ENCODE results near the gene NEK2.
"Not testable (repeated sequence)": the region's sequence is repeated elsewhere in the genome, so short reads cannot be mapped to it uniquely, and the experiment has no call there.

The NEK2 gene

GRCh38 chr1:211650904-211651303 is 24.5 kb downstream of the NEK2 start:
- no peak for DNase-seq

- DNase-seq: peak in 4 of 56 donors; percentile 9 to 18 (median 14)
Measured at GRCh38 chr1:211648980-211649934, 26.2 kb downstream of the NEK2 start.

- DNase-seq: no peak
Measured at GRCh38 chr1:211648336-211648735, 27.1 kb downstream of the NEK2 start.

- DNase-seq: no peak
Measured at GRCh38 chr1:211647711-211648121, 27.7 kb downstream of the NEK2 start.

GRCh38 chr1:211646566-211646965 is 28.9 kb downstream of the NEK2 start:
- no peak for DNase-seq

DNA sequence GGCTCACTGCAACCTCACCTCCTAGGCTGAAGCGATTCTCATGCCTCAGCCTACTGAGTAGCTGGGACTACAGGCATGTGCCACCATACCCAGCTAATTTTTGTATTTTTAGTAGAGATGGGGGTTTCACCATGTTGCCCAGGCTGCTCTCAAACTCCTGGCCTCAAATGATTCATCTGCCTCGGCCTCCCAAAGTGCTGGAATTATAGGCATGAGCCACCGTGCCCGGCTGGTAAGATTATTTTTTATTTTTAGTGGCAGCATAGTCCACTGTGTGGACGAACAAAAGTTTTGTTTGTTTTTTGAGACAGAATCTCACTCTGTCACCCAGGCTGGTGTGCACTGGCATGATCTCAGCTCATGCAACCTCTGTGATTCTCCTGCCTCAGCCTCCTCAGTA is 29.8 kb downstream of the NEK2 start:
- DNase-seq: not testable (repeated sequence)

- no peak for DNase-seq
Measured at GRCh38 chr1:211644653-211645052, 30.8 kb downstream of the NEK2 start.

- DNase-seq: peak in 14 of 56 donors; percentile 8 to 54 (median 19)
Measured at GRCh38 chr1:211643324-211644212, 31.9 kb downstream of the NEK2 start.

- DNase-seq: no peak
Measured at GRCh38 chr1:211642870-211643269, 32.6 kb downstream of the NEK2 start.

- DNase-seq: no peak
Measured at GRCh38 chr1:211641942-211642341, 33.5 kb downstream of the NEK2 start.

- DNase-seq: no peak
Measured at GRCh38 chr1:211641044-211641800, 34.2 kb downstream of the NEK2 start.

GRCh38 chr1:211640301-211640630 is 35.2 kb downstream of the NEK2 start:
- DNase-seq: no peak

DNA sequence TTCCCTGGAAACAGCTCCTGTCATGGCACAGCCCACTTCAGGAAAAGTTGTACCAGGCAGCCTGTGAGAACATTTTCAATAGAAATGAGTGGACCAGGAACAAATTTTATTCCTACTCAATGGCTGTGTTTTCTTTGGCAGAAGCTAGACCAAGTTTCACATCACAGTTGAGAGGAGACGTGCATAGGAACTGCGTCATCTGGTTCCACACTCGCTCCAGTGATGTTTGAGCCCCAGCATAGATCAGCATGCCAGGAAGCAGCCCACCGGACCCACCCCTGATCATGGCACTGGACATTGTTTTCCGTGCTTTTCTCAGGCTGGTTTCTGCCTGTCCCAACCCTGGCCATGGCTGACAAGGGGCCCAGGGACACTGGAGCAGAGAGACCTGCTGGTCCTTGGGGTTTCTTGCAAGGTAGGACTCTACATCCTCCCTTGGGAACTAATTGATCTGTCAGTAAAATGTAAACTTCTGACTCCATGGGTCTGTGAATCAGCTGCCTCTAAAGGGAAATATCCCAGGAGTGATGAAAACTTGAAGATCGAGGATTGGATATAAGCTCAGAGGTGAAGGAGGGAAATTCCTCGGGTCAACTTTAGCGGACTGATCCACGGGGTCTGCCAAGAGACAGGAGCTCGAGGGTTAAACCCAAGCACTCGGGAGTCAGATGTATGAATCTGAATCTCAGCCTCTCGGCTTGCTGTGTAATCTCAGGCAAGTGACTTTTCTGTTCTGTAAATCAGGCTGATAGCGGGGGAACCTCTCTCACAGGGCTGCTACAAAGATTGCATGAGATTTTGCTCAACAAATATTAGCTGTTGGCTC is 35.7 kb downstream of the NEK2 start:
- no peak for DNase-seq

GRCh38 chr1:211638689-211639101 is 36.7 kb downstream of the NEK2 start:
- DNase-seq: no peak

- no peak for DNase-seq
Measured at GRCh38 chr1:211638246-211638645, 37.2 kb downstream of the NEK2 start.

- no peak for DNase-seq
Measured at GRCh38 chr1:211637066-211637465, 38.4 kb downstream of the NEK2 start.

DNA sequence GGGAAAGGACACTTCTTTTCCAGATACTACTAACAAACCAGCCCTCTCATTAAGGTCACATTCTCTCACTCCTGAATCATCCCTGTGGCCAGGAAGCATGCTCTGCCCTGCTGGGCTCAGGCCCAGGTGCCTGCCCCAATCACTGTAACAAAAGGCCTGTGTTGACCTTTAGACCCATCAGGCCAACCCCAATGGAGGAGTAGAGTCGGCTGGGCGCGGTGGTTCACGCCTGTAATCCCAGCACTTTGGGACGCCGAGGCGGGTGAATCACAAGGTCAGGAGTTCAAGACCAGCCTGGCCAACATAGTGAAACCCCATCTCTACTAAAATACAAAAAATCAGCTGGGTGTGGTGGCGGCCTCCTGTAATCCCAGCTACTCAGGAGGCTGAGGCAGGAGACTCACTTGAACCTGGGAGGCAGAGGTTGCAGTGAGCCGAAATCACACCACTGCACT is 38.8 kb downstream of the NEK2 start:
- not testable (repeated sequence) for DNase-seq

DNA sequence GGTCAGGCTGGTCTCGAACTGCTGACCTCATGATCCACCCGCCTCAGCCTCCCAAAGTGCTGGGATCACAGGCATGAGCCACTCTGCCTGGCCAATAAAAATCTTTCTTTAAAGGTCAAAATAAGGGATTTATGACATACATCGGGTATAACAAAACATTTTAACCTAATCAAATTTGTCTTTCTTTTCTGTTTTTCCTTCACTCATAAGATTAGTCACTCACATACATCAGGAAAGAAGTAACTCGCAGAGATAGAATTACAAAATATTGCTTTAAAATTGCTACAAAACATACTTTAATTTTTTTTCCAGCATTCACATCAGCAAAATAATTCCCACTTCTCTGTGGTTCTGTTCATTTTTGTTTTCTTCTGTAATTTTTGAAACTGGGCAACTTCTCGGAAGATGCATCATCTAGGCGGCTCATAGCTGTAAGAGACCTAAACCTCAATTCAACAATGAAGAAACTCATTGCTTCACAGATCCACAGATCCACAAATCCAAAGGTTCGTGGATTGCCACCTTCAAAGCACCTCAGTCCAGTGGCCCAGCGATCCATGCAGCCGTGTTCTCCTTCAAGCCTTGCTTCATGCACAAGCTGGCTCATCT is 39.7 kb downstream of the NEK2 start:
- no peak for DNase-seq

DNA sequence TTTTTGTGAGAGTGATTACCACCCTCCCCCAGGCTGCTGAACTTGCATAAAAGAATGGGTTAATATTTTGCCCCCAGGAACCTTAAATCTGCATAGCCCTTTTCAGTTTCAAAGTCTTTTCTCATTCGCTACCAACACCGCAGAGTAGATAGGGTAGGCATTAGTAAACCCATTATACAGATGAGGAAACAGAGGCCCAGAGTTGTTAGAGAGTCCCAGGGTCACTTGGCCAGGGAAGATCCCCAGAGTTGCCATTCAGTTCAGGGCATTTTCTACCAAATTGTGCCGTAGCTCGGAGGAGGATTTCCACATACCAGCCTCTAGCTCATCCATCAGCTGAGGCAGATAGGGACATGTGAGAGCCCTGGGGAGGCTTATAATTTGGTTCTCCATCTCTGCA is 40.5 kb downstream of the NEK2 start:
- DNase-seq: no peak

GRCh38 chr1:211634461-211634860 is 41.0 kb downstream of the NEK2 start:
- DNase-seq: no peak
